Endothelial cell of umbilical vein (primary cell): ENCODE data around the gene BRD3. TPM values are rescaled to one million over a fixed set of nuclear protein-coding genes. Genes with fewer than 3 reads are reported as not detected.

Source experiments
- BruUV-seq: library from RNA; stranded (reverse); fragments of 400-500 nt; replicated peaks from 2 replicates; lab custom pipeline; 2021; lab: Mats Ljungman, UMichigan
- CTCF ChIA-PET: fragments of 300-600, 350-600 bp; sonication (Branson Sonifier 250); formaldehyde crosslinking; loops from one replicate; lab custom pipeline; 2021; ENCODE audit warnings: antibody characterized with exemption, inconsistent platforms; lab: Charles Lee
- POLR2A ChIA-PET: fragments of 300-600, 350-600 bp; sonication (Branson Sonifier 250); formaldehyde crosslinking; loops from one replicate; lab custom pipeline; 2021; ENCODE audit warnings: antibody characterized with exemption, inconsistent platforms; lab: Charles Lee
- DNase-seq: peaks from one replicate; pipeline ENCODE4 v3.0.0-alpha.2; 2011; ENCODE audit warnings: low read depth, low spot score
- FAIRE-seq: peaks from 2 replicates; lab custom pipeline; 2011; peaks lifted over from hg19 to GRCh38; lab: Jason Lieb, UNC
- H2AFZ ChIP-seq: 2 replicates; pipeline ENCODE4 v1.6.0; 2012; ENCODE audit warnings: low read depth, low read length, control low read depth, inconsistent platforms
- H3K27ac ChIP-seq: 2 replicates; pipeline ENCODE4 v1.5.1; 2011; ENCODE audit warnings: low read depth, mild to moderate bottlenecking, control low read depth, low read length, moderate library complexity; ENCODE audit not compliant: insufficient read depth
- H3K27me3 ChIP-seq, 2 experiments: 2 replicates each; pipeline versions ENCODE4 v1.6.0 to v1.6.1; 2011; ENCODE audit warnings: low read length in 2 of 2, mixed read lengths in 1 of 2; ENCODE audit not compliant: control insufficient read depth in 2 of 2, insufficient read depth in 2 of 2
- H3K36me3 ChIP-seq, 2 experiments: 2 replicates in 1 of 2; 3 replicates in 1 of 2; pipeline ENCODE4 v1.5.1; 2011; ENCODE audit warnings: low read length in 2 of 2, mild to moderate bottlenecking in 1 of 2, moderate library complexity in 1 of 2; ENCODE audit not compliant: control insufficient read depth in 2 of 2, insufficient read depth in 2 of 2; ENCODE audit errors: extremely low read depth in 1 of 2
- H3K4me1 ChIP-seq: 3 replicates; pipeline ENCODE4 v1.5.1; 2011; ENCODE audit warnings: mild to moderate bottlenecking, low read length; ENCODE audit not compliant: control insufficient read depth, insufficient read depth; ENCODE audit errors: extremely low read depth
- H3K4me2 ChIP-seq: 2 replicates; pipeline ENCODE4 v1.6.1; 2011; ENCODE audit warnings: low read length, control low read depth, mixed read lengths; ENCODE audit not compliant: insufficient read depth
- H3K4me3 ChIP-seq, 3 experiments: fragments of 200-600 bp in 1 of 3; sonication (generic), shearing (Covaris generic) in 1 of 3; replicated peaks in 1 of 3; 2 replicates each; pipeline ENCODE4 v1.5.1; 2011 to 2016; ENCODE audit warnings: control low read depth in 3 of 3, low read length in 3 of 3, mild to moderate bottlenecking in 2 of 3, inconsistent platforms in 1 of 3, low read depth in 1 of 3, moderate library complexity in 1 of 3; ENCODE audit not compliant: insufficient read depth in 1 of 3
- H3K79me2 ChIP-seq: 2 replicates; pipeline ENCODE4 v1.6.0; 2012; ENCODE audit warnings: low read length, inconsistent platforms; ENCODE audit not compliant: control insufficient read depth, insufficient read depth
- H3K9ac ChIP-seq: replicated peaks from 2 replicates; pipeline ENCODE3; 2011; ENCODE audit warnings: low read length, control low read depth; ENCODE audit not compliant: insufficient read depth; ENCODE audit errors: extremely low read depth
- H3K9me1 ChIP-seq: replicated peaks from 3 replicates; pipeline ENCODE4 v1.6.0; 2011; ENCODE audit warnings: mild to moderate bottlenecking, low read length; ENCODE audit not compliant: control insufficient read depth, insufficient read depth; ENCODE audit errors: extremely low read depth
- H3K9me3 ChIP-seq: replicated peaks from 2 replicates; pipeline ENCODE4 v1.5.1; 2012; ENCODE audit warnings: low read length, inconsistent platforms; ENCODE audit not compliant: control insufficient read depth, insufficient read depth
- H4K20me1 ChIP-seq: replicated peaks from 2 replicates; pipeline ENCODE3; 2011; ENCODE audit warnings: mild to moderate bottlenecking, low read length; ENCODE audit not compliant: control insufficient read depth, insufficient read depth; ENCODE audit errors: extremely low read depth
- POLR2AphosphoS5 ChIP-seq: IDR thresholded peaks from 2 replicates; pipeline ENCODE4 v1.6.1; 2012; ENCODE audit warnings: low read depth, mild to moderate bottlenecking, control low read depth, low read length, moderate library complexity; ENCODE audit not compliant: insufficient read depth
- dilution Hi-C: fragments of 300-500 bp; cut with MboI; formaldehyde crosslinking; loops from one replicate; pipeline ENCODE4 v1.15.0; 2019; ENCODE audit warnings: low sequenced_read_pairs; ENCODE audit not compliant: extremely low pct_ligation_motif_present
- intact Hi-C: fragments of 100-400 bp; cut with micrococcal nuclease; formaldehyde crosslinking; loops from one replicate; pipeline ENCODE4 v1.10.0; 2022
- polyA plus RNA-seq, 4 experiments: library from polyadenylated mRNA; depleted of rRNA in 3 of 4; stranded (reverse) in 3 of 4; unstranded in 1 of 4; fragments of >200 nt; gene quantifications; 2 replicates each; pipeline versions ENCODE4 v1.2.1 to v1.2.3, GENCODE V29; 2011 to 2012; ENCODE audit warnings: missing spikeins in 1 of 4
- total RNA-seq: library from RNA; stranded (reverse); gene quantifications from 2 replicates; pipeline ENCODE4 v1.2.3, GENCODE V29; 2021
- TF ChIP-seq, protein P1 (sequence below), 2 donors: IDR thresholded peaks; 1 replicate in 1 of 2; 2 replicates in 1 of 2; pipeline ENCODE4 v1.5.1; 2011; ENCODE audit warnings: low read length in 2 of 2, mild to moderate bottlenecking in 2 of 2, moderate library complexity in 2 of 2, control low read depth in 1 of 2, inconsistent platforms in 1 of 2, low read depth in 1 of 2; ENCODE audit not compliant: insufficient read depth in 1 of 2; ENCODE audit errors: extremely low read depth in 1 of 2

BRD3 gene
- total and polyA plus RNA-seq, 2 donors (not counting 3 experiments of a cell fraction or from before 2014, with no cell fraction given): 10.5 to 47.1 TPM

DNA sequence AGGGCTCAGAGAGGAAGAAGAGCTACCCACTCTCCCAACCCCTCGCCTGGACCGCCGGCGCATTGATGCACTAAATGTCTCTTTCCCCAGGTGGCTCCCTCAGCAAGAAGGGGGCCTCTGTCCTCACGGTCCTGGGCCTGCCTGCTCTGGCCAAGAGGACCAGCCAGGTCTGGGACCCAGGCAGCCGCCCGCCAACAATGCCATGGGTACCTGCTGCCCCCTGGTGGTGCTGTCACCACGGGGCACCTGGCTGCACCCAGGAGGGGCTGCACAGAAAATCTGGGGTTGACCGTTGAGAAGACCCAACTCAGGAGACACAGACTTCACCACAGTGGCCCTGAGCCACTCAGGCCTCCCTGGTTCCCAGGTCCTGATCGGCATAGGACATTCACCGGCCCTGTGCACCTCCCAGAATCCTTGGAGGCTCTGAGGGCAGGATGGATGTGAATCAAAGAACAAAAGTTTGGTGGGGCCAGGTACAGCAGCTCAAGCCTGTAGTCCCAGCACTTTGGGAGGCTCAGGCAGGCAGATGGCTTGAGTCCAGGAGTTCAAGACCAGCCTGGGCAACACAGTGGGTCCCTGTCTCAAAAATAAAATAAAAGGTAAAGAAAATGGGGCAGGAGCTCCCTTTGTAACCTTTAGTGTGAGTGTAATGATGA lies 73.3 kb downstream of the BRD3 start:
- Histone ChIP-seq H3K27ac (no peak overlapping the region), H3K36me3 (no peaks in the 10 kb centered on the region), H3K79me2 (peaks cover 26% of the 10 kb centered on the region), H3K4me1 (peaks cover 15% of the 10 kb centered on the region), H3K27me3 (no peaks in the 10 kb centered on the region), H2AFZ (no peak overlapping the region), H3K9ac (no peak overlapping the region), H3K9me1 (no peaks in the 10 kb centered on the region), H4K20me1 (no peaks in the 10 kb centered on the region), H3K9me3 (no peaks in the 10 kb centered on the region), H3K4me2 (no peak overlapping the region), H3K4me3 (no peak overlapping the region)
- peak; percentile 78 for FAIRE-seq
- intact Hi-C loops: loop anchor here (1.0 to 5.0 kb wide), 6 partner anchors 105 to 461 kb away; no protein-coding TSS in a partner anchor
- CTCF ChIA-PET: interaction anchor here (0.8 to 5.5 kb wide), 33 partner anchors 11 to 462 kb away, joined by 3 to 232 read pairs (median 7); partner anchors contain the start of gene BRD3OS
- TF ChIP-seq POLR2AphosphoS5: no peak
- TF ChIP-seq, protein P1, sequence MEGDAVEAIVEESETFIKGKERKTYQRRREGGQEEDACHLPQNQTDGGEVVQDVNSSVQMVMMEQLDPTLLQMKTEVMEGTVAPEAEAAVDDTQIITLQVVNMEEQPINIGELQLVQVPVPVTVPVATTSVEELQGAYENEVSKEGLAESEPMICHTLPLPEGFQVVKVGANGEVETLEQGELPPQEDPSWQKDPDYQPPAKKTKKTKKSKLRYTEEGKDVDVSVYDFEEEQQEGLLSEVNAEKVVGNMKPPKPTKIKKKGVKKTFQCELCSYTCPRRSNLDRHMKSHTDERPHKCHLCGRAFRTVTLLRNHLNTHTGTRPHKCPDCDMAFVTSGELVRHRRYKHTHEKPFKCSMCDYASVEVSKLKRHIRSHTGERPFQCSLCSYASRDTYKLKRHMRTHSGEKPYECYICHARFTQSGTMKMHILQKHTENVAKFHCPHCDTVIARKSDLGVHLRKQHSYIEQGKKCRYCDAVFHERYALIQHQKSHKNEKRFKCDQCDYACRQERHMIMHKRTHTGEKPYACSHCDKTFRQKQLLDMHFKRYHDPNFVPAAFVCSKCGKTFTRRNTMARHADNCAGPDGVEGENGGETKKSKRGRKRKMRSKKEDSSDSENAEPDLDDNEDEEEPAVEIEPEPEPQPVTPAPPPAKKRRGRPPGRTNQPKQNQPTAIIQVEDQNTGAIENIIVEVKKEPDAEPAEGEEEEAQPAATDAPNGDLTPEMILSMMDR (IDR thresholded peaks at IDR 0.05; ENCODE audit: extremely low read depth in 1 of 2, insufficient read depth in 1 of 2, low read depth in 1 of 2, low read length in 2 of 2): peak; percentile 97
- no TSS peak for BruUV-seq
- DNase-seq: peak; percentile 71
- dilution Hi-C loops: no loop called here
- POLR2A ChIA-PET: interaction anchor here (0.5 to 1.0 kb wide), 2 partner anchors 30 to 206 kb away, joined by 3 to 5 read pairs; no protein-coding TSS in a partner anchor
